Activated effector memory CD4-positive, alpha-beta T cell treated with anti-CD3 and anti-CD28 coated beads, Interleukin-2, amount 50 U/mL, for 16 hours (primary cell): Measurements from ENCODE around the gene CD1D.
"Not testable (repeated sequence)": the region's sequence is repeated elsewhere in the genome, so short reads cannot be mapped to it uniquely, and the experiment has no call there.

Experiments used
- DNase-seq: peaks from one replicate; pipeline ENCODE4 v3.0.0-alpha.2; 2020

Gene CD1D

DNA sequence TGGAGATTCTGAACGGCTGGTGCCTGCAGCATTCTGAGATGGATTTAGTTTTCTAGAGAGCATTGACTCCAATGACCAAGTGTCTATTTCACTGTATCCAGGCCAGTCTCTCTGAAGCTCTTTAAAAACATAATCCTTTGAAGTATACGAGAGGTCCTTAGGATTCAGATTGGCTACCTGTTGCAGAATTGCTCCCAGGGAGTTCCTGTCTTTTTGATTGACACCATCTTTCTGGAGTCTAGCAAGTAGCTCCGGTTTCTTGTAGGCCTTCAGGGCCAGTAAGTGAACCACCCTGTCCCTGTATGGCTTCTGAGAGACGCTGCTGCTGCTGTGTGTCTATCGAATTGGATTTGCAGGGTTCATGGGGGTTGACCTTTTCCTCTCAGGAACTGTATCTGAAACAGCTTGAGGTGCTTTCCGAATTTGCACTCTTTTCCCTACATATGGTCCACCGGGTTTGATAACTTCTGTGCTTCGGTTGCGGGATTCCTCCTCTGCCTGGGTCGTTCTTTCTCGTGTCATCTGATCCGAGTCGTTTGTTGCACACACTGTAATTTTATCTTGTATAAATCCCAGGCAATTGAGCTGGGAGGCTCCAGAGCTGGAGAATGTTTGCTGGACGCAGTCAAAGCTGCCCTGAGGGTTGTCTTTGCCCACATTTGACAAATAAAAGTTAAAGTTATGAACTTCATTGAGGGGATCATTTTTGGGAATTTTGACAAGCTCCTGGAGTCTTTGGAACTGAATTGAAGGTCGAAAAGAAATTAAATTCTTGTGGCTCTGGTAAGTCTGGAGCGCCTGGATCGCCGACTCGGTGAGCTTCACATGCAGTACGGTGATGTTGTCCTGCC lies 3.6 kb upstream of the CD1D start:
- DNase-seq: not testable (repeated sequence)

DNA sequence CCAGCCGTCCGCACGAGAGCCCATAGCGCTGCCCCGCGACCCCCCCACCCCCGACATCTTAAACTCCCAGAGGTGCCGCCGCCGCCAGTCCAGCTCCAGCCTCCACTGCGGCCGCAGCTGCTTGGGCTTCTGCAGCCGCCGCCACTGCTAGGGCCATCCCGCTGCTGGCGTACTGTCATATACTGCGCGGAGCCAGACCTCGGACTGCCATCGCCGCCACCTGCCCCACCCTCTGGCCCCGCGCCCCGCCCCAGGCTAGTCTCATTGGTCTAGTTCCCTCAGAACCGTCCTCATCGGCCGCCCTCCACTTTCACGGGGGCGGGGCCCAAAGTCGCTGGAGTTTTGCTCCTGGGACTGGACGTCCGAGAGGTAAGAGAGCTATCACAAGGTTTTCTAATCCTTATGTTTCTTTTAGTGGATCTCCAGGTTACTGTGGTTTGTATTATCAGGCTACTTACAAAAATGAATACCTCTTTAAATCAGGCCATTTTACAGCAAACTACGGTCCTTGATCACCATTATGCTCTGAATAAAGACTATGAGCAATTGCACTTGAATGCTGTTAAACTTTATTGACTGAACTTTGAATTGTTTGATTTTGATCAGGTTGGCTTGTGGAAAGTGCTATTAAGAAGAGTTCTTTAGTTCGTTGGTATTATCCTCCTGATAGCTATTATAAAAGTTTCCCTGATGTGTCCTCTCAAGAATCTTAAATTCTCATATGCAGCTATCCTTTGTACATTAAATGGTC lies 2.8 kb upstream of the CD1D start:
- peak; percentile 63 for DNase-seq

DNA sequence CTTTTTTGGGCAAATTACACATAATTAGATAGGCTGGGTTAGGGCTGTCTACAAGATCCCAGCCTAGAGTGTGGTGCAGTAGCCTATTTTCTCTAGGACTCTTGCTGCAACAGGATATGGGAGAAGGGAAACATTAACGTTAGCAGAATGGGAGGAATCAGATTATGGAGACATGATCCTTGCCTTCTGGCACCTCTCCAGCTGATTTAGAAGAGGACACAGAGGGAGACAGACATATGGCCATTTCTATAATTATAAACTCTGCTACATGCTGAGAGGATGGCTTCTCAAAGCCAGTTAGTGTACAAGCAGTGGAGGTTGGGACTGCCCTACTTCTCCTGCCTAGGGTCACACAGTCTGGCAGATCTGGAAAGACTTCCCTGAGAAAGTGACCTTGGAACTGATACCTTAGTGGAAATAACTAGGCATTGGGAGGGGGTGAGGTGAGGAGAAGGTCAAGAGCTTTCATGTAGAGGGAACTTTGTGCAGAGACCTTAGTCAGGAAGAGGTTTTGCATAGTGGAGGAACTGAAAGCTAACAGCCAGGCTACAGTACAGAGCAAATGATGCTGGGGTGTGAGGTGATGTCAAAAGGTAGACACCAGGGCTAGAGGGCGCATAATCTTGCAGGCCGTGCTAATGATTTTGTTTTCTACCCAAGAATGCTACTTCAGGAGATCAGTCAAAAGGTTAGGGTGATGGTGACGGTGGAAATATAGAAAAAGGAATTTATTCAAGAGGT lies 1.2 kb upstream of the CD1D start:
- DNase-seq: no peak

- no peak for DNase-seq
Observed at GRCh38 chr1:158181577-158181922, 855 bp downstream of the CD1D start.

DNA sequence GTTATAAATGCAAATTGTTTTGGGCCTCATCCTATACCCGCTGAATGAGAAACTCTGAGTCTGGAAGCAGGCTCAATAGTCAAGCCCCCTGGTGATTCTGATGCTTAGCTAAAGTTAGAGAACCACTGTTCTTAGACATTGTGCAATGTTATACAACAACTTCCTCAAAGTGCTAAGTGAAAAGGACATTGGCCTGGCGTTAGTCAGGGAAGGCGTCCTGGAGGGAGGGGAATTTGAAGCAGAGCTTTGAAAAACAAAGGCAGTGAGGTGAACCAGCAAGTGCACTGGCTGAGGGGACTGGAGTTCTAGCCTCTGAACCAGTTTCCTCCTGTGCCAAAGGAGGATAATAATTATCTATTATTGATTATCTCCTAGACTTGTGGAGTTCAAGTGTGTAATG lies 5.1 kb downstream of the CD1D start:
- DNase-seq: no peak

DNA sequence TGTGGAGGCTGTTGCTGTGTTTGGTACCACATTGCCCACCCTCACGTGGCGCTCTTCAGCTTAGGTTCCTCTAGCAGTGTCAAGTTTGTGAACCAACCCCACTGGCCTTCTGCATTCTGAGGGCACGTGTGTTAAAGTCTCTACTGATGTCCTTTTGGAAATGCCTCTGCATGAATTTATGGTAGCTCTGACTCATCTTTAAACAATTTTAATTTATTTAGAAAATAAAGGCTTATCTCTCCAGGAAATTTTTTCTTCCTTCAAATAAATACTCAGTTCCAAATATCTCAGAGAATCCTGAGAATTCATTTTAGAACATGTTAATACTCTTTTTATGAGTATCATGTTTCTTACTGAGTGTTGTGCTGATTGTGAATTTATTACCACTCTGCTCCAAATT lies 5.5 kb downstream of the CD1D start:
- no peak for DNase-seq

DNA sequence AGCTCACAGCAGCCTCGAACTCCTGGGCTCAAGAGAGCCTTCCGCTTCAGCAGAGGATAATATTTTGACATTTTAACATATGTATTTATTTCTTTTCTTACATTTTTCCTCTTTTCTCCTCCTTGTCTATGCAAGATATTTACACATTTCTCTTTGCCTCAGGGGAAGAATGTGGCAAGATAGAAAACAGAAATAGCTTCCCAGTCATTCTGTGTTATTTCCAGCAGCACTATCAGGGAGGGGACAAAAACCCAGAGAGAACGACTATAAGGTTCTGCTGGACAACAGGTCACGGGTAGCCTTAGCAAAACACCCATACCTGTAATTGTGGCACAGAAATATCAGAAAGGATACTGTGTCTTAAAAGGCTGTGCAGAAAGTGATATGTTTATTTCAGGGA lies 7.9 kb downstream of the CD1D start:
- no peak for DNase-seq

- no peak for DNase-seq
Observed at GRCh38 chr1:158189624-158190023, 8.9 kb downstream of the CD1D start.

DNA sequence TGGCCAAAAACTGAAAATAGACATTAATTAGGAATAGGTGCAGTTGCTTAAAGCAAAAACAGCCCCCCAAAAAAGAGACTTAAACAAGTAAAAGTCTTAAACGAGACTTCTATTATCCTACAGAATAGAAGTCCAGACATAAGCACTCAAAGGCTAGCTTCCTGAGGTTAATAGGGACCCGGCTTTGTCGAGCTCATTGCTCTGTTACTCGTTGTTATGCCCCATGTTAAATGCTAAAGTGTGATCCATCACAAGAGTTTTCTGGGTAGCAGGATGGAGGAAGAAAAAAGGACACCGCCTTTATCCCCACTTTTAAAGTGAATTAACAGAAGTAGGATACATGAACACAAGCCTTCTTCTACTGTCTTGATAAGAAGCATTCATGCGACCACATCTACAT lies 10.6 kb downstream of the CD1D start:
- DNase-seq: no peak

DNA sequence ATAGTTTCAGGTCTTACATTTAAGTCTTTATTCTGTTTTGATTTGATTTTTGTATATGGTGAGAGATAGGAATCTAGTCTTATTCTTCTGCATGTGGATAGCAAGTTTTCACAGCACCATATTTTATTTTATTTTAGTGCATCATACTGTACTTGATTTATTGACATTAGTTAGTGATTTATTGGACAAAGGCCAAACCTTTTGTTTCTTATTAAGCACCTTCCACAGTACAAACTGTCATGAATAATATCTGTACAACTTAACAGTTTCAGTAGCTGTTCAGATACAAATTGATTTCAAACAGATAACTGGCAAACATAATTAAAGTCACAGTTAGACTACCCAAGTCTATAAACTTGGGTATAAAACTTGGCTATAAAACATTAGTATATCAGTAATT lies 15.8 kb downstream of the CD1D start:
- DNase-seq: no peak

- DNase-seq: no peak
Observed at GRCh38 chr1:158199849-158200248, 19.2 kb downstream of the CD1D start.

DNA sequence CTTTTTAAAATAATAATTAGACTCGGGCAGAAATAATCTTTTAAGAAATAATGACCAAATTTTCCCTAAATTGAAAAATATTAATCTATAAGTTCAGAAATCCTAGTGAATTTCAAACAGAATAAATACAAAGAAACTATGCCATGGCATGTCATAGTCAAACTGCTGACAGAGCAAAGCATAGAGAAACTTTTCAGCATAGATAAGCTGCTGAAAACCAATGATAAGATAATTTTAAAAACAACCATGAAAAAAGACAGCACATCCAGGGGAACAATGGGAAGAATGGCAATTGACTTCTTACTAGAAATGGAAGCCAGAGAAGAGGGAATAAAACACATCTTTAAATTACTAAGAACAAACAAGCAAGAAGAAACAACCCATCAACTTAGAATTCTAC lies 19.8 kb downstream of the CD1D start:
- DNase-seq: no peak

DNA sequence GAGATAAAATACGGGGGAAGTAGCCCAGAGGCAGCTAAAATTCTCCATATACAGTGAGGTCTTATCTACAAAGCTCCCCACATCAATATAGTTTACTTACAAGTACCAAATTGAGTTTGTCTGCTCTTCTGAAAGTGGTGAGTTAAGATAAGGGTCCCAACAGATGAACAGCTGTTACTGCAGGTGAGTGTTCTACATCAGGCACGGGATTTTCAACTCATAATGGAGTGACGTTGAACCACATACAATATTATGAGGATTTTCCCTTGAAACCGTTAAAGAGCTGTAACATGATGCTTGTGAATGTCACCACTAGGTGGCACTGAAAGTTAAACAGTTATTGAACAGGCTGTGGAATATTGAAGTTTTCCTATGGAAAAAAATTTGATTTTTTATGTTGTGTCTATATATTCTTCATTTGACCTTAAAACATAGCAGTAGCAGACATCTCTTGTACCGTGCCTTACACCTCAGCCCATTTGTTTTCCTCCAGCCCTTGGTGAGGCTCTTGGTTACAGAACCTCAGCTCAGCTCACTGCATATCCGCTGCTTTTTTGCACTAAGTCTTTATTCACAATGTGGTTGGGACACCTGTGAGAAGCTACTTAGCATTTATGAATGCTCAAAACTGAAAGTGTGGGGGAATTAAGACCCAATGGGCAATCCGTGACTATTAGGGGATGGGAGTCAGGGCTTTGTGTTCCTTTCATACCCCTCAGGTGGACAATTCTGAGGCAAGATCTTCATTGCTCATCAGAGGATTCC lies 23.2 kb downstream of the CD1D start:
- no peak for DNase-seq

DNA sequence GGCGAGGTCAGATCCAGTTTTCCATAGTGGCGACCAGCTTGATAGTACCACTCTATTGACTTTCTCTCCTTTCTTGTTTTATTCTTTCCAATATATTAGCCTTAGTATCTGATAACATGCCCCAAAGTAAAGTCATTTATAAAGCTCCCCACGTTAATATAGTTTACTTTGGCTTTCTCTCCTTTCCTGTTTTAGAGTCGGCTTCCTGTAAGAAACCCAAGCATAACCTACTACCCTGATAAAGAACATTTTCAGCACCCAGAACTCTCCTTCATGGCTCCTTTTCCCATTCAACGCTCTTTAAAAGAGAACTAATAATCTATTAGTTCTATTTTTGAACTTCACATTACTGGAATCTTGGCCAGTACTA lies 23.7 kb downstream of the CD1D start:
- DNase-seq: no peak

DNA sequence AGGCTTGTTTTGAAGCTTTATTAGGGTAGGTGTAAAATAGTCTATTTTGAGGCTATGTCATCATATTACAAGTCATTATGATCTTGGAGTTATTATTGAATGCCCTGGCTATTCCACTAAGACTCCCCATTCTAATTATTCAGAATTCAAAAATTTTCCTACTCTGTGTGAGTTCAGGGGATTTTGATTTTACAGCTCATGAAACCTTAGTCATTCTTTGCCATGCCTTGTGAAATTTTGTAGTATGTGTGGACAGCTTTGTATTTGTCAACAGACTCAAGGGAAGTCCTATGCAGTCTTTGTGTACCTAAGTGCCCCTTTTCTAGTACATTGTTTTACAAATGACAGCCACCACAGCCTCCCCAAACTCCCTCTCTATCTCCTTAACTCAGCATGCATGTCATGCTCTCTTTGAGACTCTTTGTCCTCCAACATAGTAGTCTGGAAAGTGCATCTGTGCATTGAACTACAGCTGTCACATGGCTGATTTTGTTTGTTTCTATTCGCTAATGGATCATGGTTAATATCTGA lies 28.0 kb downstream of the CD1D start:
- DNase-seq: no peak

GRCh38 chr1:158212320-158212719 lies 31.6 kb downstream of the CD1D start:
- no peak for DNase-seq

GRCh38 chr1:158223445-158223844 lies 42.8 kb downstream of the CD1D start:
- DNase-seq: not testable (repeated sequence)

DNA sequence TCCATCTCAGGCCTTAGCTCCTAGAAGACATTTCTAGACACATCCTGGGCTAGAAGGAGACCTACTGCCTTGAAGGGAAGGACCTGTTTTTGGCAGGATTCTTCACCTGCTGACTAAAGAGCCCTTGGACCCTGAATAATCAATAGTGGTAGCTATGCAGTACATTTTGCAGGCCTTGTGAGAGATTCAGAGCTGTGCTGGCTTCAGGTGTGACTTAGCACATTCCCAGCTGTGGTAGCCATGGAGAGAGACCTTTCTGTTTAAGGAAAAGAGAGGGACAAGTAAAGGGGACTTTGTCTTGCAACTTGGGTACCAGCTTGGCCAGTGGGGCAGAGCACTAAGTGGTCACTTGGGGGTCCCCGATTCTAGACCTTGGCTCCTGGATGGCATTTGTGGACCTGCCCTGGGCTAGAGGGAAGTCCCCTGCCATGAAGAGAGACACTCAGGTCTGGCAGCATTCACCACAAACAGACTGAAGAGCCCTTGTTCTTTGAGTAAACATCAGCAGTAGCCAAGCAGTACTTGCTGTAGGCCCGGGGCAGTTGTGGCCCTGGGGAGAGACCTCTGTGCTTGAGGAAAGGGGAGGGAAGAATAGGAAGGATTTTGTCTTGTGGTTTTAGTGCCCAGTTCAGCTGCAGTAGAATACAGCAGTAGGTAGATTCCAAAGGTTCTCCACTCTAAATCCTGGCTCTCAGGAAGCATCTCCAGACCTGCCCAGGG lies 47.4 kb downstream of the CD1D start:
- no peak for DNase-seq
